Activated naive CD8-positive, alpha-beta T cell treated with anti-CD3 and anti-CD28 coated beads, Interleukin-2, amount 50 U/mL, for 24 hours (primary cell): ENCODE data around the gene ERBB4.
"Not testable (repeated sequence)": the region's sequence is repeated elsewhere in the genome, so short reads cannot be mapped to it uniquely, and the experiment has no call there.

Experiments
- ATAC-seq: fragments of 150-1000 bp; cut with Tn5 transposase; one replicate; pipeline ENCODE4 v1.10.0; 2021
- DNase-seq: peaks from one replicate; pipeline ENCODE4 v3.0.0; 2021
- H3K27ac Mint-ChIP-seq: one replicate; pipeline ENCODE4 v1.8.0; 2021; ENCODE audit warnings: mild to moderate bottlenecking, mixed read lengths
- H3K27me3 Mint-ChIP-seq: one replicate; pipeline ENCODE4 v1.8.0; 2021; ENCODE audit warnings: mixed read lengths
- H3K36me3 Mint-ChIP-seq: one replicate; pipeline ENCODE4 v1.8.0; 2021; ENCODE audit warnings: low read depth, mixed read lengths
- H3K4me1 Mint-ChIP-seq: one replicate; pipeline ENCODE4 v1.8.0; 2021; ENCODE audit warnings: mixed read lengths
- H3K4me3 Mint-ChIP-seq: one replicate; pipeline ENCODE4 v1.8.0; 2021; ENCODE audit warnings: mild to moderate bottlenecking, moderate library complexity, mixed read lengths
- H3K9me3 Mint-ChIP-seq: one replicate; pipeline ENCODE4 v1.8.0; 2021; ENCODE audit warnings: mixed read lengths

ERBB4 gene

GRCh38 chr2:211592006-211592405, 946.6 kb downstream of the ERBB4 start:
- not testable (repeated sequence) for H3K27ac Mint-ChIP-seq, H3K36me3 Mint-ChIP-seq, H3K9me3 Mint-ChIP-seq, H3K27me3 Mint-ChIP-seq, ATAC-seq, H3K4me3 Mint-ChIP-seq, H3K4me1 Mint-ChIP-seq, DNase-seq

GRCh38 chr2:211591426-211591825, 947.2 kb downstream of the ERBB4 start:
- Mint-ChIP-seq H3K4me1 (no peaks in the 10 kb centered on the region), H3K36me3 (no peaks in the 10 kb centered on the region), H3K4me3 (no peak overlapping the region), H3K27ac (no peak overlapping the region), H3K27me3 (no peaks in the 10 kb centered on the region), H3K9me3 (no peaks in the 10 kb centered on the region)
- no peak for ATAC-seq
- no peak for DNase-seq

- no peaks in the 10 kb centered on the region for H3K36me3 Mint-ChIP-seq
- H3K27ac Mint-ChIP-seq = no peak overlapping the region
- H3K9me3 Mint-ChIP-seq = peaks cover 22% of the 10 kb centered on the region
- no peak for DNase-seq
- no peak for ATAC-seq
- H3K27me3 Mint-ChIP-seq = no peaks in the 10 kb centered on the region
- H3K4me3 Mint-ChIP-seq = no peak overlapping the region
- no peaks in the 10 kb centered on the region for H3K4me1 Mint-ChIP-seq
Observed at GRCh38 chr2:211568439-211568838, 970.2 kb downstream of the ERBB4 start.

- Mint-ChIP-seq H3K27me3 (no peaks in the 10 kb centered on the region), H3K4me1 (no peaks in the 10 kb centered on the region), H3K4me3 (no peak overlapping the region), H3K36me3 (no peaks in the 10 kb centered on the region), H3K9me3 (peaks cover 11% of the 10 kb centered on the region), H3K27ac (no peak overlapping the region)
- no peak for ATAC-seq
- no peak for DNase-seq
Observed at GRCh38 chr2:211564441-211564840, 974.2 kb downstream of the ERBB4 start.

- no peak overlapping the region for H3K27ac Mint-ChIP-seq
- H3K4me1 Mint-ChIP-seq = no peaks in the 10 kb centered on the region
- H3K27me3 Mint-ChIP-seq = no peaks in the 10 kb centered on the region
- no peaks in the 10 kb centered on the region for H3K9me3 Mint-ChIP-seq
- no peaks in the 10 kb centered on the region for H3K36me3 Mint-ChIP-seq
- no peak overlapping the region for H3K4me3 Mint-ChIP-seq
- no peak for DNase-seq
- ATAC-seq = no peak
Observed at GRCh38 chr2:211545582-211545981, 993.0 kb downstream of the ERBB4 start.

- no peak for DNase-seq
- no peak overlapping the region for H3K27ac Mint-ChIP-seq
- no peaks in the 10 kb centered on the region for H3K4me1 Mint-ChIP-seq
- no peaks in the 10 kb centered on the region for H3K36me3 Mint-ChIP-seq
- H3K27me3 Mint-ChIP-seq = no peaks in the 10 kb centered on the region
- no peak overlapping the region for H3K4me3 Mint-ChIP-seq
- no peak for ATAC-seq
- H3K9me3 Mint-ChIP-seq = no peaks in the 10 kb centered on the region
Observed at GRCh38 chr2:211534632-211535031, 1004.0 kb downstream of the ERBB4 start.

GRCh38 chr2:211524248-211524647, 1014.4 kb downstream of the ERBB4 start:
- not testable (repeated sequence) for H3K4me3 Mint-ChIP-seq, ATAC-seq, H3K9me3 Mint-ChIP-seq, H3K36me3 Mint-ChIP-seq, H3K4me1 Mint-ChIP-seq, DNase-seq, H3K27ac Mint-ChIP-seq, H3K27me3 Mint-ChIP-seq

GRCh38 chr2:211516537-211516936, 1022.1 kb downstream of the ERBB4 start:
- ATAC-seq (no peak), DNase-seq (no peak)
- H3K4me1 Mint-ChIP-seq = no peaks in the 10 kb centered on the region
- H3K36me3 Mint-ChIP-seq = no peaks in the 10 kb centered on the region
- no peaks in the 10 kb centered on the region for H3K27me3 Mint-ChIP-seq
- no peak overlapping the region for H3K4me3 Mint-ChIP-seq
- H3K27ac Mint-ChIP-seq = no peak overlapping the region
- peaks cover 6% of the 10 kb centered on the region for H3K9me3 Mint-ChIP-seq

GRCh38 chr2:211514049-211514448, 1024.6 kb downstream of the ERBB4 start:
- no peak for ATAC-seq
- Mint-ChIP-seq H3K27ac (no peak overlapping the region), H3K4me1 (no peaks in the 10 kb centered on the region), H3K4me3 (no peak overlapping the region), H3K36me3 (no peaks in the 10 kb centered on the region), H3K27me3 (no peaks in the 10 kb centered on the region), H3K9me3 (peaks cover 6% of the 10 kb centered on the region)
- DNase-seq = no peak

GRCh38 chr2:211513446-211513845, 1025.2 kb downstream of the ERBB4 start:
- Mint-ChIP-seq H3K4me1 (no peaks in the 10 kb centered on the region), H3K27me3 (no peaks in the 10 kb centered on the region), H3K27ac (no peak overlapping the region), H3K9me3 (peaks cover 6% of the 10 kb centered on the region), H3K4me3 (no peak overlapping the region), H3K36me3 (no peaks in the 10 kb centered on the region)
- DNase-seq = no peak
- ATAC-seq = no peak

GRCh38 chr2:211512806-211513205, 1025.8 kb downstream of the ERBB4 start:
- DNase-seq (no peak), ATAC-seq (no peak)
- no peaks in the 10 kb centered on the region for H3K27me3 Mint-ChIP-seq
- no peak overlapping the region for H3K4me3 Mint-ChIP-seq
- H3K4me1 Mint-ChIP-seq = no peaks in the 10 kb centered on the region
- peaks cover 6% of the 10 kb centered on the region for H3K9me3 Mint-ChIP-seq
- no peak overlapping the region for H3K27ac Mint-ChIP-seq
- H3K36me3 Mint-ChIP-seq = no peaks in the 10 kb centered on the region

- Mint-ChIP-seq H3K9me3 (peaks cover 4% of the 10 kb centered on the region), H3K4me1 (no peaks in the 10 kb centered on the region), H3K27ac (no peak overlapping the region), H3K4me3 (no peak overlapping the region), H3K27me3 (no peaks in the 10 kb centered on the region), H3K36me3 (no peaks in the 10 kb centered on the region)
- DNase-seq (no peak), ATAC-seq (no peak)
Observed at GRCh38 chr2:211503856-211504255, 1034.7 kb downstream of the ERBB4 start.

GRCh38 chr2:211503198-211503597, 1035.4 kb downstream of the ERBB4 start:
- H3K4me1 Mint-ChIP-seq = no peaks in the 10 kb centered on the region
- H3K36me3 Mint-ChIP-seq = no peaks in the 10 kb centered on the region
- H3K4me3 Mint-ChIP-seq = no peak overlapping the region
- ATAC-seq (no peak), DNase-seq (no peak)
- no peak overlapping the region for H3K27ac Mint-ChIP-seq
- peaks cover 4% of the 10 kb centered on the region for H3K9me3 Mint-ChIP-seq
- no peaks in the 10 kb centered on the region for H3K27me3 Mint-ChIP-seq

GRCh38 chr2:211498551-211499205, 1039.9 kb downstream of the ERBB4 start:
- no peak overlapping the region for H3K4me3 Mint-ChIP-seq
- ATAC-seq = no peak
- no peak overlapping the region for H3K27ac Mint-ChIP-seq
- no peaks in the 10 kb centered on the region for H3K36me3 Mint-ChIP-seq
- no peaks in the 10 kb centered on the region for H3K27me3 Mint-ChIP-seq
- no peaks in the 10 kb centered on the region for H3K9me3 Mint-ChIP-seq
- DNase-seq = no peak
- no peaks in the 10 kb centered on the region for H3K4me1 Mint-ChIP-seq

- Mint-ChIP-seq H3K4me1 (no peaks in the 10 kb centered on the region), H3K4me3 (no peak overlapping the region), H3K27me3 (no peaks in the 10 kb centered on the region), H3K9me3 (no peaks in the 10 kb centered on the region), H3K36me3 (no peaks in the 10 kb centered on the region), H3K27ac (no peak overlapping the region)
- no peak for DNase-seq
- ATAC-seq = no peak
Observed at GRCh38 chr2:211495339-211495738, 1043.3 kb downstream of the ERBB4 start.

- no peak overlapping the region for H3K27ac Mint-ChIP-seq
- DNase-seq = no peak
Observed at GRCh38 chr2:211494536-211494935, 1044.1 kb downstream of the ERBB4 start.

More at GRCh38 chr2:211494536-211494935, 1044.1 kb downstream of the ERBB4 start:
- no peaks in the 10 kb centered on the region for H3K4me1 Mint-ChIP-seq
- H3K4me3 Mint-ChIP-seq = no peak overlapping the region
- no peaks in the 10 kb centered on the region for H3K9me3 Mint-ChIP-seq
- no peak for ATAC-seq
- H3K27me3 Mint-ChIP-seq = no peaks in the 10 kb centered on the region
- H3K36me3 Mint-ChIP-seq = no peaks in the 10 kb centered on the region
